Activated CD4-positive, alpha-beta T cell treated with anti-CD3 and anti-CD28 coated beads, Interleukin-2, amount 10 ng/mL, durations not matched to agents 7 days and 5 days (primary cell): Measurements from ENCODE around the gene TRAPPC12. TPM values are rescaled to one million over a fixed set of nuclear protein-coding genes. Genes with fewer than 3 reads are reported as not detected.

Experiments used
- CTCF ChIA-PET: fragments of 350-600 bp; sonication (Branson Sonifier 250); formaldehyde crosslinking; loops from one replicate; lab custom pipeline; 2021; ENCODE audit warnings: antibody characterized with exemption; lab: Charles Lee
- POLR2A ChIA-PET: fragments of 350-600 bp; sonication (Branson Sonifier 250); formaldehyde crosslinking; loops from one replicate; lab custom pipeline; 2021; ENCODE audit warnings: antibody characterized with exemption; lab: Charles Lee
- DNase-seq: peaks from one replicate; pipeline ENCODE4 v3.0.0-alpha.2; 2020
- H3K27ac Mint-ChIP-seq: one replicate; pipeline ENCODE4 v1.8.0; 2021; ENCODE audit warnings: mild to moderate bottlenecking, moderate library complexity, mixed read lengths
- H3K27me3 Mint-ChIP-seq: one replicate; pipeline ENCODE4 v1.8.0; 2021; ENCODE audit warnings: mixed read lengths
- H3K36me3 Mint-ChIP-seq: one replicate; pipeline ENCODE4 v1.8.0; 2021; ENCODE audit warnings: low read depth, mixed read lengths
- H3K4me1 Mint-ChIP-seq: one replicate; pipeline ENCODE4 v1.8.0; 2021; ENCODE audit warnings: mixed read lengths
- H3K4me3 Mint-ChIP-seq: one replicate; pipeline ENCODE4 v1.8.0; 2021; ENCODE audit warnings: mild to moderate bottlenecking, moderate library complexity, mixed read lengths
- H3K9me3 Mint-ChIP-seq: one replicate; pipeline ENCODE4 v1.8.0; 2021; ENCODE audit warnings: mixed read lengths
- total RNA-seq, 2 experiments: library from RNA; stranded (reverse); gene quantifications; one replicate each; pipeline ENCODE4 v1.2.3, GENCODE V29; 2021

TRAPPC12 gene
- total RNA-seq, 2 experiments from 2014 or later, result 84.0 to 88.0 TPM

- H3K27ac Mint-ChIP-seq, result peak within 1 kb of the TSS; percentile 99
- CTCF ChIA-PET, result interaction anchor here (1.0 kb wide), 1 partner anchor 9 kb away, joined by 3 read pairs; no protein-coding TSS in a partner anchor
- H3K27me3 Mint-ChIP-seq, result no peaks in the 10 kb centered on the region
- peak; percentile 98 for DNase-seq
- peaks cover 46% of the 10 kb centered on the region for H3K4me1 Mint-ChIP-seq
- no peaks in the 10 kb centered on the region for H3K9me3 Mint-ChIP-seq
- POLR2A ChIA-PET, result no interaction called here
- H3K4me3 Mint-ChIP-seq, result peak within 1 kb of the TSS; percentile 99
- H3K36me3 Mint-ChIP-seq, result peaks cover 20% of the 10 kb centered on the region
These were observed 1.7 kb upstream of the TRAPPC12 start, which contains the start of gene EIPR1 for GRCh38 chr2:3377612-3378432. EIPR1 (minus strand) TSS chr2:3377818; CDS start chr2:3377689, 129 bp downstream.

DNA sequence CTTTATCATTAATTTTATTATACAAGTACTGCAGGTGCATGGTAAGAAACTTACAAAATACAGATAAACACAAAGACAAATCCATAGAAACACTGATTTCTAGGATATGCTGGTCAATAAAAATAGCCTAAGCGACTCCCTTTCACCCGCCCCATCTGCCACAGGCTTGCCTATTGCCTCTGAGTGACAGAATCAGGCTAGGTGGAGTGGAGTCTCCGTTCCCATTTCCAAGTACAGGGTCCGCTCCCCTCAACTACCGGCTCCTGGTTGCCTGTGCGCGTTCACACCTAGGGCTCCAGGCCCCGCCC lies 201 bp upstream of the TRAPPC12 start:
- DNase-seq, result no peak
- H3K4me1 Mint-ChIP-seq, result peaks cover 48% of the 10 kb centered on the region
- peaks cover 25% of the 10 kb centered on the region for H3K36me3 Mint-ChIP-seq
- peak overlapping the region; percentile 99 for H3K27ac Mint-ChIP-seq
- H3K9me3 Mint-ChIP-seq, result no peaks in the 10 kb centered on the region
- POLR2A ChIA-PET, result no interaction called here
- peak overlapping the region; percentile 99 for H3K4me3 Mint-ChIP-seq
- CTCF ChIA-PET, result interaction anchor here (0.6 to 0.7 kb wide), 2 partner anchors 10 to 47 kb away, joined by 3 read pairs; no protein-coding TSS in a partner anchor
- no peaks in the 10 kb centered on the region for H3K27me3 Mint-ChIP-seq

GRCh38 chr2:3386448-3386958 lies 7.0 kb downstream of the TRAPPC12 start:
- Mint-ChIP-seq H3K27me3 (no peaks in the 10 kb centered on the region), H3K4me3 (no peak overlapping the region), H3K27ac (no peak overlapping the region), H3K9me3 (no peaks in the 10 kb centered on the region), H3K4me1 (peaks cover 13% of the 10 kb centered on the region), H3K36me3 (peaks cover 43% of the 10 kb centered on the region)
- ChIA-PET CTCF (interaction anchor here (1.0 kb wide), 2 partner anchors 8 to 16 kb away, joined by 3 read pairs; partner anchors contain the start of gene EIPR1), POLR2A (no interaction called here)
- no peak for DNase-seq

GRCh38 chr2:3387011-3387410 lies 7.5 kb downstream of the TRAPPC12 start:
- Mint-ChIP-seq H3K27ac (no peak overlapping the region), H3K4me3 (no peak overlapping the region), H3K4me1 (peaks cover 9% of the 10 kb centered on the region), H3K27me3 (no peaks in the 10 kb centered on the region), H3K36me3 (peaks cover 44% of the 10 kb centered on the region), H3K9me3 (no peaks in the 10 kb centered on the region)
- ChIA-PET POLR2A (no interaction called here), CTCF (interaction anchor here (1.0 kb wide), 1 partner anchor 9 kb away, joined by 3 read pairs; the partner anchor contains the start of gene EIPR1)
- no peak for DNase-seq

GRCh38 chr2:3387644-3388411 lies 8.3 kb downstream of the TRAPPC12 start:
- H3K27me3 Mint-ChIP-seq, result no peaks in the 10 kb centered on the region
- H3K36me3 Mint-ChIP-seq, result peaks cover 50% of the 10 kb centered on the region
- no peak for DNase-seq
- POLR2A ChIA-PET, result no interaction called here
- H3K9me3 Mint-ChIP-seq, result no peaks in the 10 kb centered on the region
- H3K4me3 Mint-ChIP-seq, result no peak overlapping the region
- H3K4me1 Mint-ChIP-seq, result peaks cover 8% of the 10 kb centered on the region
- no peak overlapping the region for H3K27ac Mint-ChIP-seq
- CTCF ChIA-PET, result interaction anchor here (1.0 kb wide), 1 partner anchor 10 kb away, joined by 3 read pairs; the partner anchor contains the start of gene EIPR1

DNA sequence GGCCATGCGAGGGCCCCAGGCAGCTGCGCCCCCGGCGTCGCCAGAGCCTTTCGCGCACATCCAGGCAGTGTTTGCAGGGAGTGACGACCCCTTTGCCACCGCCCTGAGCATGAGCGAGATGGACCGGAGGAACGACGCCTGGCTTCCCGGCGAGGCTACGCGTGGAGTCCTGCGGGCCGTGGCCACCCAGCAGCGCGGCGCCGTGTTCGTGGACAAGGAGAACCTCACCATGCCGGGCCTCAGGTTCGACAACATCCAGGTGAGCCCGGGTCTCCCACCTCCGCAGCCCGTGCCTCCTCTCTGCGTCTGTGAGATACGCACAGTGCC lies 8.9 kb downstream of the TRAPPC12 start:
- peaks cover 7% of the 10 kb centered on the region for H3K4me1 Mint-ChIP-seq
- H3K27ac Mint-ChIP-seq, result no peak overlapping the region
- peaks cover 1% of the 10 kb centered on the region for H3K9me3 Mint-ChIP-seq
- peaks cover 51% of the 10 kb centered on the region for H3K36me3 Mint-ChIP-seq
- CTCF ChIA-PET, result interaction anchor here (1.0 kb wide), 1 partner anchor 9 kb away, joined by 3 read pairs; the partner anchor contains the start of gene TRAPPC12
- no peak overlapping the region for H3K4me3 Mint-ChIP-seq
- POLR2A ChIA-PET, result no interaction called here
- no peak for DNase-seq
- H3K27me3 Mint-ChIP-seq, result no peaks in the 10 kb centered on the region

GRCh38 chr2:3389193-3389592 lies 9.7 kb downstream of the TRAPPC12 start:
- Mint-ChIP-seq H3K4me3 (no peak overlapping the region), H3K27ac (no peak overlapping the region), H3K4me1 (peaks cover 7% of the 10 kb centered on the region), H3K36me3 (peaks cover 56% of the 10 kb centered on the region), H3K9me3 (peaks cover 1% of the 10 kb centered on the region), H3K27me3 (no peaks in the 10 kb centered on the region)
- CTCF ChIA-PET, result interaction anchor here (1.0 kb wide), 1 partner anchor 10 kb away, joined by 3 read pairs; the partner anchor contains the start of gene TRAPPC12
- DNase-seq, result no peak
- POLR2A ChIA-PET, result no interaction called here

DNA sequence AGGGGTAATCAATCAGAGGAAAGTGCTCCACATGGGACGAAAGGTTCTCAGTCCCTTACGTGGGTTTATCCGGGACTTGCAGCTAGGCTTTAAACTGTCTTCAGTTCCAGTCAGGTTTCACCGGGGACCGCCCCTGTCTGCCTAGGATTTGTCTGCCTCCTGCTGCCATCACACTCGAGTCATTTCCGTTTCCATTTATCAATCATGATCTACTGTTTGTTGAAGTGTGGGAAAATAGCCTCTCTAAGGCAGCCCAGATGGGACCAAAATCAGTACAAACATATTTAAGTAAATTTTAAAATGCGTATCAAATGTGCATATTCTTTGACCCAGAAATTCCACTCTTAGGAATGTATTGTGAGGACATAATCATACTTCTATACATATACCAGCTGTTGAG lies 10.5 kb downstream of the TRAPPC12 start:
- POLR2A ChIA-PET, result no interaction called here
- H3K27me3 Mint-ChIP-seq, result no peaks in the 10 kb centered on the region

DNA sequence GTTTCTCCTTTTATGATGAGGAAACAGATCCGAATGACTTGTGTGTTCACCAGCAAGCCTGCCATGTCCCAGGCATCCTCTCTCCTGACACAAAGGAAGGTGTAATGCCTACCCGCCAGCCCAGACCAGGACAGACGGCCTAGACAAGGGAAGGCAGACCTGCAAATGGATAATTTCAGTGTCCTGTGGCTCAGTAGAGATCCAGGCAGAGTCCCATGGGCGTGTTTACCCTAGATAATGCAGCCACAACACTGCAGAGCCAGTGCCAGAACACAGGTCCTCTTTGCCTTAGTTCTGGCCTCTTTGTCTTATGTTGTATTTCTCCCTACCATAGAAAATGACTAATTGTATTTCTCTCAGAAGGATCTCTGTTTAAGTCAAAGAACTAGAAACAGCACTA lies 12.7 kb downstream of the TRAPPC12 start:
- Mint-ChIP-seq H3K4me1 (peaks cover 3% of the 10 kb centered on the region), H3K27ac (no peak overlapping the region), H3K9me3 (peaks cover 20% of the 10 kb centered on the region), H3K4me3 (no peak overlapping the region), H3K36me3 (peaks cover 76% of the 10 kb centered on the region), H3K27me3 (no peaks in the 10 kb centered on the region)
- ChIA-PET CTCF (no interaction called here), POLR2A (no interaction called here)
- DNase-seq, result no peak

More for the DNA sequence above, 10.5 kb downstream of the TRAPPC12 start:
- H3K4me1 Mint-ChIP-seq, result peaks cover 3% of the 10 kb centered on the region
- DNase-seq, result no peak
- CTCF ChIA-PET, result no interaction called here
- H3K4me3 Mint-ChIP-seq, result no peak overlapping the region
- no peak overlapping the region for H3K27ac Mint-ChIP-seq
- H3K36me3 Mint-ChIP-seq, result peaks cover 65% of the 10 kb centered on the region
- peaks cover 6% of the 10 kb centered on the region for H3K9me3 Mint-ChIP-seq

GRCh38 chr2:3396920-3397559 lies 17.5 kb downstream of the TRAPPC12 start:
- no peak overlapping the region for H3K4me3 Mint-ChIP-seq
- no peak overlapping the region for H3K27ac Mint-ChIP-seq
- H3K27me3 Mint-ChIP-seq, result no peaks in the 10 kb centered on the region
- DNase-seq, result no peak
- H3K36me3 Mint-ChIP-seq, result peaks cover 67% of the 10 kb centered on the region
- POLR2A ChIA-PET, result interaction anchor here (0.5 kb wide), 1 partner anchor 121 kb away, joined by 5 read pairs; no protein-coding TSS in a partner anchor
- CTCF ChIA-PET, result interaction anchor here (0.8 to 1.5 kb wide), 2 partner anchors 9 to 17 kb away, joined by 3 to 4 read pairs; no protein-coding TSS in a partner anchor
- peaks cover 23% of the 10 kb centered on the region for H3K9me3 Mint-ChIP-seq
- peaks cover 2% of the 10 kb centered on the region for H3K4me1 Mint-ChIP-seq

GRCh38 chr2:3398857-3399256 lies 19.4 kb downstream of the TRAPPC12 start:
- Mint-ChIP-seq H3K9me3 (peaks cover 21% of the 10 kb centered on the region), H3K27me3 (no peaks in the 10 kb centered on the region), H3K36me3 (peaks cover 60% of the 10 kb centered on the region), H3K27ac (no peak overlapping the region), H3K4me3 (no peak overlapping the region), H3K4me1 (peaks cover 2% of the 10 kb centered on the region)
- CTCF ChIA-PET, result no interaction called here
- no peak for DNase-seq
- POLR2A ChIA-PET, result interaction anchor here (0.6 kb wide), 1 partner anchor 20 kb away, joined by 3 read pairs; no protein-coding TSS in a partner anchor

GRCh38 chr2:3399381-3399780 lies 19.9 kb downstream of the TRAPPC12 start:
- Mint-ChIP-seq H3K36me3 (peaks cover 60% of the 10 kb centered on the region), H3K9me3 (peaks cover 21% of the 10 kb centered on the region), H3K4me3 (no peak overlapping the region), H3K4me1 (peaks cover 2% of the 10 kb centered on the region), H3K27ac (no peak overlapping the region), H3K27me3 (no peaks in the 10 kb centered on the region)
- DNase-seq, result no peak
- ChIA-PET POLR2A (no interaction called here), CTCF (no interaction called here)
